Measurements from ENCODE around the gene NUDT3.

GRCh38 chr6:34350934-34351217, 41.6 kb downstream of the NUDT3 start:
- no peak for TF ChIP-seq EZH2phosphoT487 (IDR thresholded peaks at IDR 0.05; ENCODE audit: low read length)
- TF ChIP-seq, protein P1, sequence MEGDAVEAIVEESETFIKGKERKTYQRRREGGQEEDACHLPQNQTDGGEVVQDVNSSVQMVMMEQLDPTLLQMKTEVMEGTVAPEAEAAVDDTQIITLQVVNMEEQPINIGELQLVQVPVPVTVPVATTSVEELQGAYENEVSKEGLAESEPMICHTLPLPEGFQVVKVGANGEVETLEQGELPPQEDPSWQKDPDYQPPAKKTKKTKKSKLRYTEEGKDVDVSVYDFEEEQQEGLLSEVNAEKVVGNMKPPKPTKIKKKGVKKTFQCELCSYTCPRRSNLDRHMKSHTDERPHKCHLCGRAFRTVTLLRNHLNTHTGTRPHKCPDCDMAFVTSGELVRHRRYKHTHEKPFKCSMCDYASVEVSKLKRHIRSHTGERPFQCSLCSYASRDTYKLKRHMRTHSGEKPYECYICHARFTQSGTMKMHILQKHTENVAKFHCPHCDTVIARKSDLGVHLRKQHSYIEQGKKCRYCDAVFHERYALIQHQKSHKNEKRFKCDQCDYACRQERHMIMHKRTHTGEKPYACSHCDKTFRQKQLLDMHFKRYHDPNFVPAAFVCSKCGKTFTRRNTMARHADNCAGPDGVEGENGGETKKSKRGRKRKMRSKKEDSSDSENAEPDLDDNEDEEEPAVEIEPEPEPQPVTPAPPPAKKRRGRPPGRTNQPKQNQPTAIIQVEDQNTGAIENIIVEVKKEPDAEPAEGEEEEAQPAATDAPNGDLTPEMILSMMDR (IDR thresholded peaks at IDR 0.05; ENCODE audit: low read length): no peak
- no peak for TF ChIP-seq EZH2 (optimal IDR thresholded peaks at IDR 0.05; ENCODE audit: low read depth, low read length)
